Neural cell (in vitro differentiated cells): Measurements from ENCODE around the gene KRT38.

Experiments
- CTCF ChIP-seq: fragments of 450-650 bp; IDR thresholded peaks from 2 replicates; pipeline ENCODE4 v1.5.1; 2014; ENCODE audit warnings: antibody characterized with exemption, mild to moderate bottlenecking, moderate library complexity; ENCODE audit not compliant: poor library complexity, severe bottlenecking
- EZH2 ChIP-seq: fragments of 200-600, 300-800 bp; shearing (Covaris generic), sonication (generic); IDR thresholded peaks from 2 replicates; pipeline ENCODE4 v1.6.1; 2014; ENCODE audit warnings: antibody characterized with exemption, low read length, borderline replicate concordance, mild to moderate bottlenecking; ENCODE audit not compliant: insufficient read depth, poor library complexity, severe bottlenecking
- POLR2AphosphoS5 ChIP-seq: IDR thresholded peaks from 2 replicates; pipeline ENCODE4 v1.6.1; 2012
- RAD21 ChIP-seq: fragments of 450-650 bp; conservative IDR thresholded peaks from 2 replicates; pipeline ENCODE4 v1.6.1; 2014; ENCODE audit warnings: antibody characterized with exemption, mild to moderate bottlenecking, moderate library complexity

- TF ChIP-seq CTCF: no peak
- TF ChIP-seq EZH2: no peak
- TF ChIP-seq POLR2AphosphoS5: no peak
- no peak for TF ChIP-seq RAD21
Measured at GRCh38 chr17:41391535-41391934, 49.2 kb downstream of the KRT38 start.
